Activated CD4-positive, alpha-beta T cell treated with anti-CD3 and anti-CD28 coated beads, Interleukin-2, amount 50 U/mL, for 4 hours (primary cell): ENCODE measurements around the gene FAM20C.

Experiments used
- DNase-seq, 2 experiments: peaks; one replicate each; pipeline ENCODE4 v3.0.0-alpha.2; 2020

FAM20C gene

DNA sequence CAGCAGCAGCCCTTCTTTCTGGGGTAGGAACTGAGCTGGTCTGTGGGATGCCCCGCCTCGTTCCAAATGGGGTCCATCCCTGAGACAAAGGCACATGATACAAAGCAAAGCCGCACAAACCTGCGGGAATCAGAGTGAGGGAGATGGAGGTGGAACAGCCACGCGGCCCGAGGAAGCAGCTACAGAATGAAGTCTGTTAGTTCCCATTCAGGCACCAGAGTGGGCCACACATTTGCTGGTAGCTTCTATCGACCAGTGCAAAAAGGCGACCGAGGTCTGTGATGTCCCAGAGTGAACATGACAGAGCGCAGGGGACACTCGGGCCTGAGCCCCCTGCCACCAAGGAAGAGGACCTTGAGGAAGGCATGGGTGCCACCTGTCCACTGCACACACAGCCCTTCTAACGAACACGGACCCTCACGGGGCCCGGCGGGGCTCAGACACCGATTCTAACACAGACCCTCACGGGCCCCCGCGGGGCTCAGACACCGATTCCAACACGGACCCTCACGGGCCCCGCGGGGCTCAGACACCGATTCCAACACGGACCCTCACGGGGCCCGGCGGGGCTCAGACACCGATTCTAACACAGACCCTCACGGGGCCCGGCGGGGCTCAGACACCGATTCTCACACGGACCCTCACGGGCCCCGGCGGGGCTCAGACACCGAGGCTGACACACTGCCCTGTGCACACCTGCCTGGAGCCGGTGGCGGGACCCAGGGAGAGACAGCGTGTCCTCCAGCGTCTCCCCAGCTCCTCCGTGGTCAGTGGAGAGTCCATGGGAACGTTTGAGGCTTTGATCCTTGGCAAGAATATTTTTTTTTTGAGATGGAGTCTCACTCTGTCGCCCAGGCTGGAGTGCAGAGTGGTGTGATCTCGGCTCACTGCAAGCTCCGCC, 32.8 kb upstream of the FAM20C start:
- DNase-seq: no peak

DNA sequence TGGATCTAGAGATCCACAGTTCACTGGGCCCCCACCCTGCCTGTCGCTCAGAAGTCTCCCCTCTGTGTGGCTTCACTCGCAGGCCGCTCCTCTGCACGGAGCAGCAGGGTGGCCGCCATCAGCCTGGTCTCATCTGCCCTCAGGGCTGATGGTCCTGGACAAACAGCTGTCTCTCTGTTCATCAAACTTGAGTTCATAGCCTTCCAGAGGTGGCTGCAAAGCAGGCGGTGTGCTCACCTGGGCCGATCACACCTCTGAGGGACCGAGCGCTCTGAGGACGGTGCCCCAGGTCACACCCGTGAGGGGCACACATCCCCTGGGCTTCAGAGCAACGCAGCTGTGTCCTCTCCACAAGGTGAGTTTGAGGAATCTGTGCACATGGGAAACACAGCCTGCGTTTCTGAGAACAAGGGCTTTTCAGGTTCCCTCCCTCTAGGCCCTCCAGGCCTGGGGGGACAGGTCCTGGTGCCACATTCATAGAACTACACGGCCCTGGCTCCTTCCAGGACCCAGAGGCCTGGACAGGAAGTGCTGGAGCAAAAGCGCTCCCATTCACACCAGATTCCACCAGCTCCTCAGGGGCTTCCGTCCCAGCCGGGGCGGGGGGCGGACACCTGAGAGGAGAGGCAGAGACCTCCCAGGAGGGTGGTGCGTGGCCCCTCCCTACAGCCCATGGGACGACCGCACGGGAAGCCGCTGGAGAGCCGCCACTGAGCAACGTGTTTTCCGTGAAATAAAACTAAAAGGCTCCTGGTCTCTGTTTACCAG, 31.2 kb upstream of the FAM20C start:
- DNase-seq: no peak

DNA sequence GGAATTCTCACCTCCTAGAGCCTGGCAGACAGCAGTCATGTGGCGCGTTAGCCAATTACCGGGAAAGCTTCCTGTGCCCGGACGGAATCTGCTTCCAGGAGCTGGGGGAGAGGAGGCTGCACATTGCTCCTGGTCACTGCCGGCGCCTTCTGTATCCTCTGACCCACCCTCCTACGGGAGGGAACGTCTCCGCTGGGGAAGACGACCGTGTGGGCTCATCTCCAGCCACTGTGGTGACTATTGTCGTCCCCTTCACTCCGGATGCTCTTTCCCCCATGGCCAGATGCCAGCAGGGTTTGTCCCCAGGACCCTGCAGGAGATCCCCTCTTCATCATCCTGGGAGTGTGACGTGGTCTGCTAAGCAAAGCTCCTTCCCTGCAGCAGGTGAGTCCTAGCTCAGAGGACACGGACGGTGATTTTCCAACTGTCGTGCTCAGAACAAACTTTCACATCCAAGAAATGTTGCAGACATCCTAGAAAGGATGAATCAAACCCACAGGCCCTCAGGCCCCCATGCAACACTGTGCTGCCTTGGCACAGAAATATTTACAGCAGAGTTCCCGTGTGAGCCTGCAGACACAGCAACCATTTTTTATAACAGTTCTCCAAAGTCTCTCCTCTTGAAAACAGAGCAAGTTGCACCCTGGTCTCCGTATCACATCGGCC, 29.6 kb upstream of the FAM20C start:
- DNase-seq: no peak

DNA sequence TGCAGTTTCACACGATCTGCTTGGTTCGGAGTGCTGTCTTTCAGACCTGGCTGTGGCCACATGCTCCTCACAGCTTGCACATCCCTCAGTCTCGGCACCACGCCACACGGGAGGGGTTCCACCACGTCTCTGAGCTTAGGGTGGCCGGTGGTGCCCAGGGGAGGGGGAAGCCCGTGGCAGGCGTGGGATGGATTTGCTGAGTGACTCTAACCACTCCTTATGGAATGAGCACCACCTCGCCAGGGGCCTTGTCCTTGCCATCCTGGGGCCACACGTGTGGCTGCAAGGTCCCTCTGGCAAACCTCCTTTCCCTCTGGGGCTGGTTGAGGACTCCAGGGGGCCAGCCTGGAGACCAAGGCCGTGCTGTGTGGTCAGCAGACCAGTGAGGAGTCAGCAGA, 29.1 kb upstream of the FAM20C start:
- no peak for DNase-seq

DNA sequence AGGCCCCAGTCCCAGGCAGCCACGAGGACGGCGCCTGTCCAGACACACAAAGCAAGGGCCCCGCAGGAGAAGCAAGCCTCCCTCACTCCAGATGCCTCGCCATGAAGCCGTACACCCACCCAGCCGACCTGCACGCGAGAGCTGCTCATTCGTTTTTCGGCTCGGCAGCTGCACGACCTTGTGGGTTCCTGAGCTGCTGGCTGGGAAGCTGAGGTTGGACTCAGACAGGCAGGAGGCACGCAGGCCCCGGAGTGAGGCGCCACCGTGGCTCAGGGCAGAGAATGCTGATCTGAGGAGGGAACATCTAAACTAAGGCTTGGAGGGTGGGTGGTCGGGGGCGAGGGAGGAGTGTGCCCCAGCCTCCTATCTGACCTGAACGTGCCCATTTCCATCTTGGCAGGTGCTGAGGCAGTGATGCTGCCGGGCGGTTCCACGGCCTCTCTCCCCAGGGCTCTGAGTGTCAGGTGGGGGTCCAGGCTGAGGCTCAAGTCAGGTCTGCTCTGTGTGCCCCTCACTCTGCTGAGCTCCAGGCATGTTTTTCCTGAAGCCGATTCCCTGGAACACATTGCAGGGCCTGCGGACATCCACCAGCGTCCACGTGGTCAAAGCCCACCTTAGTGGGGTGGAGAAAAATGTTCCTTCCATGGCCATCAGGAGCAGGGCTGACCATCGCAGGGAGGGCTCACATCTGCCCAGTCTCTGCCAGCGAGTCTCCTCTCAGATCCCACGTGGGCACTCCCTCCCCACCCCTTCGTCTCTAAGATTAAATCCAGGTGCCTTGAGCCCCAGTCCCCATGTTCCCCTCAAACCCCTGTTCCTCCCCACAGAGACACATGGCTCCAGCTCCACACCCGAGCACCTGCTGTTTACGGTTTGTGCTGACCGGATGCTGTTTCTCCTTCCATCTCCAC, 28.1 kb upstream of the FAM20C start:
- no peak for DNase-seq

DNA sequence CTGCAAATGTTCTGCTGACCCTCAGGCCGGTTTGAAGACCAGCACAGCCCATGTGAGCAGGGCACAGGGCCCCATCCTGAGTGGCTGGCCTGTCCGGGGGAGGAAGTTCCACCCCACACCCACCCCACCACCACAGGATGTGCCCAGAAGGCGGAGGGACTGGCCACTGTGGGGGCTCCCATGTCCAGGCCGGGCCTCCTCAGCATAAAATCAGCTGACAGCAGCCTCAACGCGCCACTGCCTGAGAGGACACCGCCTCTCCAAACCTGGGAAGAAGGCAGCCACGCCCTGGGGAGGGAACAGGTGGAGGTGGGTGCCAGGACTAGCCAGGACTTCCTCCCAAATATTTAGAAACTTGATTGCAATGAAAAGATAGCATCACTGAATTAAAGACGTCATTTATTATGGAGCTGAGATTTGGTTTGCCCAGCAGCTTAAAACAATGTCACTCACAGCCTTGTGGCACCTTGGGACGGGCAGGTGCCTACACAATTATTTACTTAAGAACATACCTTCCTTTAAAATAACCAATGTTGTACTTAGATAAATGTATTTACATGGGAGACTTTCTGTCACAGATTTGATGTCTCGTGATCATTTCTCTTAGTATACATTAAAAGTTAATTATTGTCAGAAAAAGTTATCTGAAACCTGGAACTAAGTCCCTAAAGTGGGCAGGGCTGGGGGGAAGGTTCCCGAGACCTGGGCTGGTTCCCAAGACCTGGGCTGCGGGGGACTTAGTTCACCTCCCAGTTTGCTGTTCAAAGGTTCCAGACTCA, 27.3 kb upstream of the FAM20C start:
- DNase-seq: no peak

DNA sequence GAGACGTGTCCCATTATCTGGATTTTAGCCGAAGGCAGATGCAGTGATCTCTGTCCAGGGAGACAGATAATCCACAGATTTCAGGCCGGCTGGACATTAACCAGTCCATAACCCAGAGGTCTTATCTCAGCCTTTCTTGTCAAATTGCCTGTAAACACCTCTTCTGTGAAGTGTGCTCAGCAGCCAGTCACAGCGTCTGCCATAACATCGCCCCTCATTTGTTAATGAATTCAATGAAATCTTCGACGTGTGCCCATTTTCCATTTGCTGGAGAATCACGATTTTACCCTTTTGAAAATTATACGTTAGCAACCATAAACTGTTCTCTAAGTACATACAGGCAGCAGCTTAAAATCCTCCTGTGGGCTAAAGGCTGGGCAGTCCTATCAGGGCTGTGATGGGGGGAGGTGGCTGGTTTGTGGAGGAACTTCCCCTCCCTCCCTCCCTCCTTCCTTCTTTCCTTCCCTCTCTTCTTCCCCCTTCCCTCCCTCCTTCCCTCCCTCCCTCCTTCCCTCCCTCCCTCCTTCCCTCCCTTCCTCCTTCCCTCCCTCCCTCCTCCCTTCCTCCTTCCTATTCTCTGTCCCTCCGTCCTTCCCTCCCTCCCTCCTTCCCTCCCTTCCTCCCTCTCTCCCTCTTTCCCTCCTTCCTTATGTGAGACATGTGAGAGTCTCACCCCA, 26.6 kb upstream of the FAM20C start:
- no peak for DNase-seq

DNA sequence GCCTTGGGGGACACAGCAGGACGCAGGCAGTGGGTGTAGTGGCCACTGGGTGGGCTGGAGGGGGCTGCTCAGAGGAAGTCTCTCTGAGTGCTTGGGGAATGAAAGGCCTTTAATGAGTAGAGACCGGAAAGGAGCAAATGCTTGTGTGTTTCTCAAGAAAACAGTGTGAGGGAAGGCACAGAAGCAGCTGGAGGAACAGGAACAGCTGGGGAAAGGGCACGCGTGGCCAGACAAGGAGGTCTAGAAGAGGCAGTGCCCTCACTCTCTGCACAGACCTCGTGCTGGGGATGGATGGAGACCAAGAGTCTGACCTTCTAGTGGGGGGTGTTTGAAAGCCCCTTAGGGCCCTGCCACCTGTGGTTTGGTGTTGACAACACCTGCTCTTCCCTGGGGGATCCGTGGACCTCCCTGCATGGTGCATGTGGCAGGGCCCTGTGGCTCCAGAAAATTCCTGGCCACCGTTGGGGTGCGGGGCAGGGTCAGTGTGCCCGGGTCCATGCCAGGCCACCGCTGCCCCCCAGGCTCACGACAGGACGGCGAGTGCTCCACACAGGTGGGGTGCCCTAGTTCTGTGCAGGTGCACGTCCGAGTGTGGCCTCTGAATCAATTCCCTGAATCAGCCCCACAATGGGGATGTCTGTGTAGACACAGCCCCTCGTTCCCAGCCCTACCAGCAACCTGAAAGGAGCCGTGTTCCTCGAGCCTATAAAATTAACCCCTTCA, 25.9 kb upstream of the FAM20C start:
- no peak for DNase-seq

DNA sequence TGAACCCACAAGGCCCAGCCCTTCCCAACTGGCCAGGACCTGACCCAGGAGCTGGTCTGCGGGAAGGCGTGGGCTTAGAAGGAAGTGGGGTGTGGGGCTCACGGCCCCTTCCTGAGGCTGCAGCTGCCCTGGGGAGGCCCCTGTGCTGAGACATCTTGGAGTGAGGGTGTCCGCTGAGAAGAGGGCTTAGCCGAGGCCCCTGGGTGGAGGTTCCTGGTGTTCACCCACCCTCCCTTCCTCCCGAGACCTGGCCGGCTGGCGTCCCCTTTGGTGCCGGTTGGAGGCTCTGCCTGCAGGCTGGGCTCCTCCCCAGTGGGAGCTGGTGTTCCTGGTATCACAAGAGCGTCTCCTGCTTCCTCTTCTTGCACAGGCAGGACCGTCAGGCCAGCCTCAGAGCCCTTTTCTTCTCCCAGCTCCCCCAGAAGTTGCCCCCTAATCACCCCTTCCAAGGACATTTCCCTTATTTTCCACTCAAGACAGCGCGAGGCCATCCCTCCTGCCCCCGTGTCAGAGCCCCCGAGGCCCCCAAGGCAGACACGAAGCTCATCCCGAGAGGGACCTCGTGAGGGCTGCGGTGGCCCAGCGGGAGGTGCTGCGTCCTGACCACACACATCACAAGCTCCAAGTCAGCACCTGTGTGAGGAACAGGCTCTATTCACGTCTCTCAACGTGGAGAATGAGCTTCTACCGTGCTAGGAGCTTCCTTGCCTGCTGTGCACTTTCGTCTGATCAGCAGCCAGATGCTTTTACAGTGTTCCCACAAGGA, 25.1 kb upstream of the FAM20C start:
- DNase-seq: no peak

DNA sequence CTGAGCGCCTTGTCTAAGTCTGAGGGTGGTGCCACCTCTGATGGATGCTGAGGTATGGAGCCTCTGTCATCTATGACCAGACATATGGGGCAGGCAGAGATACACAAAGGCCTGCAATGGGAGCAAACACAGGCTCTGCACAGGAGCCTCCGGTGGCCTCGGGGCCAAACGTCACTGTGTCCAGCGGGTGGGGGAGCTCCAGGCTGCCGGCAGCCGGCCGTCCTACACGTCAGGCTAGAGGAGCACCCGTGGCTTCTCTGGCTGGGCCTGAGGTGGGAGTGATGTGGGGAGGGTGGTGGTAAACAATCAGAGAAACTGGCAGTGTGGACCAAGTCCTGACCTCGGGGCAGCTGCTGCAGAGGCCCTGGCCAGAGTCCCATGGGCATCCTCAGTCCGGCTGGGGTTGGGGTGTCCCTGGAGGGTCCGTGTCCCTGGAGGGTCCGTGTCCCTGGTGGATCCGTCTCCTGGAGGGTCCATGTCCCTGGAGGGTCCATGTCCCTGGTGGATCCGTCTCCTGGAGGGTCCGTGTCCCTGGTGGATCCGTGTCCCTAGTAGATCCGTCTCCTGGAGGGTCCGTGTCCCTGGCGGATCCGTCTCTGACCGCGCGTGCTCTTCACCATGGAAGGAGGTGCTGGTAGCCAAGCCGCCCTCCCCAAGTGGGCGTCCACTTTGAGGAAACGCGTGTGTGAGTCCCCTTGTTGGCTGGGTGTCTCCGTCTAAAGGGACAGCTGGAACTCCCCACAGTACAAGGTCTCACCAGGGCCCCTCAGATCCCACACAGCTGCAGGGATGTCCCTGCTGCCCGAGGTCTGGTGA, 24.2 kb upstream of the FAM20C start:
- no peak for DNase-seq

DNA sequence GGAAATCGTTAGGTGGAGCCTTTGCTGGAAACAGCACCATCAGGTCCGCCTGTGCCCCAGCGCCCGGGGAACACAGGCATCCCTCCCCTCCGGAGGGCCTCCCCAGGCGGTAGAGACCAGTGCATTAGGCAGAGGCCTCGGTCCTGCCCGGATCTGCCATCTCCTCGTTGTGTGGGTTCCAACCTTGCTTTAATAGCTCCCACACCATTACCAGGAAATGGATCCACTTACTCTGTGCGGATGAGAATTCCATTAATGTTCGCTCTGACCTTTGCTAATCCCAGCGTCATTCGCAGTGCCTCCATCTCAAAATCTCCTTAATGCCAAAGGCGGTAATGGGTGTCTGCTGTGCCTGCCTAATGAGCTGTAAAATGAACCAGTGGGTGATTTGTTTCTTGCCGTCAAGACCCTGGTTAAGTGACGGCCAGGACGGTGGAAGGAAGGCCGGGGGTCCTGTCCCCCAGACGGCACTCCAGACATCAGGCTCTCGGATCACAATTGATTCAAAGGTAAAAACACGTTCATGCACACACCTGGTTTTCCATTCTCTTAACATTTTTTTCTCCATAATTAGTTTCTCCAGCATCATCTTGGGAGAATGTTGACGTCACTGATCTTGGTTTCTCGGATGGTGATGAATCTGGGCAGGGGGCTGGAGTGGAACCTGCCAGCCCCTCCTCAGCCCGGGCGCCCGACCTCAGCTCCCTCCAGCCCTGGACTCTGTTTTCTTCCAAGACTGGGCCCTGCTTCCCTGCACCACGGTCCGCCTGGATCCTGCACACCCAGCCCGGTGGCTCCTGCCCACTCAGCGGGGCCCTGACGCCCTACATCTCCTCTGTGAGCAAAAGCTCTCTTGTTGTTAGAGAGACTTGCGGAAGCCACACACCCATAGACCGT, 22.8 kb upstream of the FAM20C start:
- DNase-seq: no peak

DNA sequence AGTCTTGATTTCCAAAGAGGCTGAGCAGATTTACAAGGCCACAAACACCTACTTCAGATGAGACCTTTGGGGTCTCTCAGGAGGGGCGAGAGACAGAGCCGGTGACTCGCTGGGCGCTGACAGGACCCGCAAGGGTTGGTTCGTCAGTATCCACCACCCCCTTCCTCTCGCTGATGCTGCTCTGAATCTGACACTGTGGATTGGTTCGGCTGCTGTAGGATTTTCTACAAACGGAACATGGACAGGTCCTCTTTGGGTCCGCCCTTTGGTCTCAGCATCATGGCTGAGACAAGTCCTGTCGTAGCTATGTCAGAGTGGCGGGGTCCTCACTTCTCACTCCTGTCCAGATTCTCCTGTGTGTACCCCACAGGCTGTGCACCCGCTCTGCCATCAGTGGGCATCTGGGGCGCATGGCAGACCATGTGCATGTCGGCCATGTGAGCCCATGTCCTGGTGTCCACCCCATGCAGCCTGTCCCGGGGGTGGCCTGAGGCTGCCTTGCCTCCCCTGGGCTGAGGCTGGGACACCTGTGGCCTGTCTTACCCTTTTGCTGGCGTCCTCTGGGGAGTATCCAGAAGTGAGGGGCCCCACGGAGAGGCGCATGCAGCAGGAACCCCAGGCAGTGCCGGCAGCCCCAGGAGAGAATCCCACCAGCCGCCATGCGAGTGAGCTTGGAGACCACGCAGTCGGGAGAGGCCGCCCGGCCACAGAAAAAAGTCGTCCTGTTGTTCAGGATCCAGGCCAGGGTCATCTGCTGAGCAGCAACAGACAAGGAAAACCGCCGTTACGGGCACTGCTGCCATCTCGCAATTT, 21.6 kb upstream of the FAM20C start:
- no peak for DNase-seq

DNA sequence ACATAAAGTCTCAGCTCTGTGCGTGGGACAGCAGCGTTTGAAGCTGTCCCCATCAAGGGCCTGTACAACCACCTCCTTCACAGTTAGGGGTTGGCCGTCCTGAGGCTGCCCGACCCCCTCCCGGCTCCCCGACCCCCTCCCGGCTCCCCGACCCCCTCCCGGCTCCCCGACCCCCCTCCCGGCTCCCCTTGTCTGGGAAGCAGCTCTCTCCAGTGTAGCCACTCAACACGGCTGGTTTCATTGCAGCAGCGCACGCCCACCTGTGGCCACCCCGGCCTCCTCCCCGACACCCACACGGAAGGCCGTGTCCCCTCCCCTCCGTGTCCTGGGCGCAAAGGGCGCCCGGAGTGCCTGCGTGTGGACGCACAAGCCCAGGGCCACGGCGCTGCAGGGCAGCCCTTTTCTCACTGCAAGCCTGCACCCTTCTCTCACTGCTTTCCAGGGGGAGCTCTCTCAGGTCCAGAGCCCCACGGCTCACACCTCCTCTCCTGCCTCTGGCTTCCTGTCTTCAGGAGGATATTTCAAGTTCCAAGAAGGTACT, 20.9 kb upstream of the FAM20C start:
- DNase-seq: no peak

DNA sequence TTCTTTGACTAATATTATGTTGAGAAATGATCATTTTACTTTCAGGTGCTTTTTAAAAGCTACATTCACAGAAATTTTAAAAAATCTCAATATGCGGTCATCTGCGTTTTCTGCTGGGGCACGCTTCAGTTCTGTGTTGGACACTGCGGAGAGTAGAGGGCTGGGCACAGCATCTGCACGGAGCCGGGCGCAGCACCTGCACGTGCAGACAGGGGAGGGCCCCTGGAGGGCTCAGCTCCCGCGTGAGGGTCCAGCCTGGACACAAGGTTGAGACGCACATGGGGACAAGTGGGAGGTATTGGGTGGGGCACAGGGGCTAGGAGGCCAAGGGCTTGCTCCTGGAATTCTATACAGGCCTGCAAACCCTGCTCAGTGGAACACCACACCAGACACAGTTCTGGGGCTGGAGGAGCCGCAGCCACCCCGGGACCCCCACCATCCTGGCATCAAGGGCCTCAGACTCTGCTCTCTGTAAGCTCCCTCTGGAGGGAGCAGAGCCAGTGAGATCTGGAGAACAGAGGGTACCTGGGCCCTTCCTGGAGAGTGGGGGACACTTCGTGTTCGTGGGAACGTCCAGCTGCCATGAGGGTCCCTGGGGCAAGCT, 20.4 kb upstream of the FAM20C start:
- DNase-seq: no peak

DNA sequence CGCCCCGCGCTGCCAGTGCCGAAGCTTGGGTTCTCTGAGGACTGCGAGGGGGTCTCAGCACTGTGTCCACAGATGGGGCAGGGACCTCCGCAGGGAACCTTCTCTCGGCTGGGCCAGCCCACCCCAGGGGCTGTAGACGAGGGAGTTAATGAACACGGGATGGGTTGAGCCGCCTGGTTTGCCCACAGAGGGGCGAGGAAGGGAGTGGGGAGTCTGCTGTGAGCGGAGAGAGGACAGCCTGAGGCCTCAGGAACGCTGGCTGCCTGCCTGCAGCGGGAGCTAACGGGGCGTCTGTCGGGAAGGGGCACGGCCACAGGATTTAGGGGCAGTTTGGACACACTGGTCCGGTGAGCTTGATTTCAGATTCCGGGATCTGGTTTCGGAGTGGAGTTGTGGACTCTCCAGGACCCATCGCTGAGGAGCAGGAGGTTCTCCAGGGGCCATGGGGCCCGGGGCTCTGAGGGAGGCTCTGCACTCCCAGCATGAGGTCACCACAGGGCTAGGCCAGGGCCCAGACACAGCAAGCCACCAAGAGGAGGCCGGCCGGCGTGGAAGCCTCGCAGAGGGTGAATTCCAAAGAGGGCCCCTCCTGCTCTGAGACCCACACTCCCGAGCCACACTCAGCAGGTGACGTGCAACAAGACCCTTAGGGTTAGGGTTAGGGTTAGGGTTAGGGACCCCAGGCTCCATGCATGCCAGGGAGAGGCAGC, 19.0 kb upstream of the FAM20C start:
- no peak for DNase-seq
